GM19452 (cell line): ENCODE results near the gene SLCO4A1.

Source experiments
- ATAC-seq: cut with Tn5 transposase; IDR thresholded peaks from one replicate; pipeline ENCODE4 v1.9.1; 2021; ENCODE audit not compliant: unreplicated experiment

The SLCO4A1 gene

GRCh38 chr20:62696989-62697388, 54.7 kb downstream of the SLCO4A1 start:
- no peak for ATAC-seq

- no peak for ATAC-seq
These were observed 55.2 kb downstream of the SLCO4A1 start for GRCh38 chr20:62697468-62697912.

- ATAC-seq, result no peak
These were observed 55.9 kb downstream of the SLCO4A1 start for GRCh38 chr20:62698231-62698630.

GRCh38 chr20:62699296-62699695, 57.0 kb downstream of the SLCO4A1 start:
- ATAC-seq, result no peak

- ATAC-seq, result no peak
These were observed 57.4 kb downstream of the SLCO4A1 start for GRCh38 chr20:62699741-62700140.

GRCh38 chr20:62700261-62700930, 58.1 kb downstream of the SLCO4A1 start:
- no peak for ATAC-seq

GRCh38 chr20:62701161-62702012, 59.1 kb downstream of the SLCO4A1 start:
- no peak for ATAC-seq

- ATAC-seq, result no peak
These were observed 59.7 kb downstream of the SLCO4A1 start for GRCh38 chr20:62702013-62702300.

- ATAC-seq, result no peak
These were observed 60.9 kb downstream of the SLCO4A1 start for GRCh38 chr20:62702895-62703852.

GRCh38 chr20:62703853-62704228, 61.5 kb downstream of the SLCO4A1 start:
- no peak for ATAC-seq

- no peak for ATAC-seq
These were observed 62.1 kb downstream of the SLCO4A1 start for GRCh38 chr20:62704341-62704948.

GRCh38 chr20:62705627-62706026, 63.3 kb downstream of the SLCO4A1 start:
- ATAC-seq, result no peak

GRCh38 chr20:62706344-62706743, 64.0 kb downstream of the SLCO4A1 start:
- ATAC-seq, result no peak

- no peak for ATAC-seq
These were observed 64.6 kb downstream of the SLCO4A1 start for GRCh38 chr20:62706857-62707256.

GRCh38 chr20:62707276-62707920, 65.1 kb downstream of the SLCO4A1 start:
- no peak for ATAC-seq

GRCh38 chr20:62707921-62708521, 65.7 kb downstream of the SLCO4A1 start:
- ATAC-seq, result no peak

- no peak for ATAC-seq
These were observed 66.6 kb downstream of the SLCO4A1 start, which contains the start of gene NTSR1 for GRCh38 chr20:62708591-62709536. Gene NTSR1, plus strand, starts transcription at chr20:62708836. Its CDS starts 372 bp downstream, at chr20:62709208.

GRCh38 chr20:62709537-62709905, 67.2 kb downstream of the SLCO4A1 start:
- ATAC-seq, result no peak
